ENCODE data around the gene COBL.

COBL gene

DNA sequence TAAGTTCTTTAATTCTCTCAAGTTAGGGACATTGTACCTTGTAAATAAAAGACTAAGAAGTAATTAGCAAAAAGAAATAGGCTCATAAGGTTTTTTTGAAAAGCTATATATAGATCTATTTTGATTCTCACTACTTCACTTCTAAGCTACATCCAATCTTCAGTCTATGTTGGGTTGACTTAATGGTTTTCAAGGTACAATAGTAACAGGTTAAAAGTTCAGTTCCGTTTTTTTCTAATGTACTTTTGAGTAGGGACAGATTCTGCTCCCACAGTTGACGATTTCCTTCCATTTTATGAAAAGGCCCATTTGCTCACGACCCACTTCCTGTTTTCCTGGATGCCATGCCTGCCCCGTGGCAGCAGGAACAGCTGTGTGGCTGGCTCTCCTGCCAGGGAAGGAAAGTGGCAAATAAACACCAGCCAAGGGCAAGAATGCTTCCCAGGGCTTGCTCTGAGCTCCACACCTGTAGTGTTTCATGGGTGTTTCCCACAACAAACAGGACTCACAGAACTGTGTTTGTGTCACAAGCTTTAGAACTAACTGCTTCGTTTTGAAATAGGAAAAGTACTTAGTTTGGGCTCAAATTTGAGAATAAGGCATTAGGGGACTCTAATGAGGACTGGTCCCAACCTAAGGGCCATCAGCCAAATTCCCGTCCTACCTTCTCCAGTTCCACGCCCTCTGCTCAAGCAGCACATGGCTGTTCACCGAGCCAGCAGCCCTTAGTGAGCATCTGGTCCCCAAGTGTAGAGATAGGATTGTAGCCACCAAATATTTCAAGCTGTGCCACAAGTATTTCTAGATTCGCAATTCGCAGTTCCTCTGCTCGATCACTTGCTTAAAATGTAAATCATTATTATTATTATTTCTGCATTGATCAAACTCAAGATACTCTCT, 240.7 kb downstream of the COBL start:
- peak in 1 of 14 donors; percentile 14 for DNase-seq

- DNase-seq, result no peak
Measured at GRCh38 chr7:51073171-51073570, 243.4 kb downstream of the COBL start.

- DNase-seq, result no peak
Measured at GRCh38 chr7:51072281-51072680, 244.3 kb downstream of the COBL start.

DNA sequence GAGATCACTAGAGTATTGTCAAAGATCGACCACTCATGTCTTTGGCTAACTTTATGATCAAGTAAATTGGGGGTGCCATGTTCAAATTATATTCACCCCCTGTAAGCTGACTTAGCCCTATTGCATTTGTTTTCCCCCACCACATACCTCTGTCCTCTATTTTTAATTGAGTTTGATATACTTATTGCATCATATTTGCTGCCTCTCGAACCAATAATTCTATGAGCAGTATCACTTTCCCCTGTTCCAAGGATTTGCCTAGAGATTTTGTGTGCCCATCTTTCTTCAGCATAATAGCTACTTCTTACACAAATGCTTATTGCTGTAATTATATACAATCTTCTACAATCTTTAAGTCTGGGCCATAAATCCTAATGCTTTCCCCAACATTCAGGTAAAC, 245.2 kb downstream of the COBL start:
- DNase-seq, result no peak

- no peak for DNase-seq
Measured at GRCh38 chr7:51070151-51070550, 246.5 kb downstream of the COBL start.

GRCh38 chr7:51069411-51070083, 247.1 kb downstream of the COBL start:
- DNase-seq, result peak in 1 of 14 donors; percentile 26

GRCh38 chr7:51068401-51068800, 248.2 kb downstream of the COBL start:
- DNase-seq, result no peak

DNA sequence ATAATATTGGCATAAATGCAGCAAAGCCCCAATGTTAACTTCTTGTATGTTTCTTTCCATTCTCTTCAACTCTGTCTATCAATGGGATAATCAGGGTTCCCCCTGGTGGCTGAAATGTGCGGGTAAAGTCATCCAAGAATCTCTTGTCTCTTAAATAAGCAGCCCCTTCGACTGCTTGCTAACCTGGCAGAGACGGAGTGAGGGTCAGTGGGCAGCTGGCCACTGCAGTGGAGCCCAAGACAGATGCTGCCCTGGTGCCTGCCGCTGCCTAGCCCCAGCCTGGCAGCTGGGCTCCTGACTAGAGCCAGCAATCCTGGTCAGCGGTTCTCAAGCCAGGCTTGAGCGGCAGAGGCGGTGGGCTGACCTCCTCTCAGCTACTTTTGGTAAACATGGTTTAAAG, 248.9 kb downstream of the COBL start:
- peak in 10 of 14 donors; percentile 18 to 68 (median 43) for DNase-seq

- DNase-seq, result no peak
Measured at GRCh38 chr7:51067258-51067657, 249.4 kb downstream of the COBL start.

DNA sequence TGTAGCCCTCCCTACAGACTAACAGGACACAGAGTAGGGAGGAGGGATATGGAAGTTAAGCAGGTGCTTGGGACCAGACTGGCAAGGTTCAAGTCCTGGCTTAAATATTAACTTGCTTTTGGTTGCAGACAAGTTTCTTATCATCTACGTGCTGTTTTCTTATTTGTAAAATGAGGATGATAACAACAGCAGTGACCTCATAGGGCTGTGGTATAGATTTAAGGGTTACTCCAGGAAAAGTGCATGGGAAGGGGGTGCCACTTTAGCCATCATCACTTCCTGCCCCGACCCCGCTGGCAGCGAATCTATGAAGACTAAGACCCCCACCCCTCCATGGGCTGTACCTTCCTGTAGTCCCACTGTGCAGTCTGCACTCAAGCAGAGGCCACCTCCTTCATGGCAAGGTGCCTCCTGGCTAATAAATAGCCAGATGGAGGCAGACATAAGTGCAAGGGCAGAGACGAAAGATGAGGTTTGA, 250.2 kb downstream of the COBL start:
- DNase-seq, result no peak

DNA sequence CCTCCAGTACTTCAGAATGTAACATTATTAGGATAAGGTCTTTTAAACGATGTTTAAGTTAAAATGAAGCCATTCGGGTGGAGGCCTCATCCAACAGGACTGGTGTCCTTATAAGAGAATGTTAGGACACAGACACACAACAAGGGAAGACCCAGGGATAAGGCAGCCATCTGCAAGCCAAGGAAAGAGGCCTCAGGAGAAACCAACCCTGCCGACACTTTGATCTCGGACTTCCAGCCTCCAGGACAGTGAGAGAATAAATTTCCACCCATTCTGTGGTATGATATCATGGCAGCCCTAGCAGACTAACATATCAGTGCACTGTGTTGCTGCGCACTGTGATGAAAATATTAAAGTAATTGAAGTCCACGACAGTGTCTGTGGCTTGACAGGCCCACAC, 250.8 kb downstream of the COBL start:
- DNase-seq, result no peak

GRCh38 chr7:51064688-51065087, 251.9 kb downstream of the COBL start:
- DNase-seq, result no peak

DNA sequence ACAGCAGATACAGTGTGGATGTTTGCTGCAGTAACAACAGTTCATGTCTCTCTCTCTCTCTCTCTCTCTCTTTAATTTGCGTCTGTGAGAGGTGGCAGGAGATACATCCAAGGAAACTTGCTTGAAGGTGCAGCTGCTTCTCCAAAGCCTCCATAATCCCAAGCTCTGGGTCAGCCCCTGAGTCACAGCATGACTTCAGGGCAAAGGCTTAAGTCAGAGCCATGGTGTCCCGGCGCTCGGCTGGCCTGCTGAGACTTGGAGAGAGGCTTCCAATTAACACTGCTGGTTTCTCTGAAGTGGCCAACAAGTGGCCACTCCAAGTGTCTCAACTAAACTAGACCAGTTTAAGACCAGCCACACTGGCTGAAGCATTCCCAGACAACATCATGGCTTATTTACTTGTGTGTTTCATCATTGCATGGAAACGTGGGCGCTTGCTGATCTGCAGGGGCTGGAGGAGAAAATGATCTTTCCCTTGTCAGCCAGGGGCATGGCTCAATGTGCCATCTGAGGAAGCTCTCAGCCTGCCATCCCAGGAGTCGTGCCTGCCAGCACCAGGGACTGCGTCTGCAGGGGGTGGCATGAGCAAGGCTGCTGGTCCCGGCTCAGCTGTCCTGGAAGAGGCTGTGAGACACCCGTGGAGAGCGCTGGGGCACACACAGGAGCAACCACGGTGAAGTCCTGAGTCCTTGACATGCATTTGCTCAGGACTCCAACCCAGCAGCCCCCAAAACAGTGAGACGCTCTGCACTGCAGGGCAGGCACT, 254.2 kb downstream of the COBL start:
- DNase-seq, result peak in 3 of 14 donors; percentile 13 to 31 (median 27)

GRCh38 chr7:51060536-51060935, 256.1 kb downstream of the COBL start:
- no peak for DNase-seq

DNA sequence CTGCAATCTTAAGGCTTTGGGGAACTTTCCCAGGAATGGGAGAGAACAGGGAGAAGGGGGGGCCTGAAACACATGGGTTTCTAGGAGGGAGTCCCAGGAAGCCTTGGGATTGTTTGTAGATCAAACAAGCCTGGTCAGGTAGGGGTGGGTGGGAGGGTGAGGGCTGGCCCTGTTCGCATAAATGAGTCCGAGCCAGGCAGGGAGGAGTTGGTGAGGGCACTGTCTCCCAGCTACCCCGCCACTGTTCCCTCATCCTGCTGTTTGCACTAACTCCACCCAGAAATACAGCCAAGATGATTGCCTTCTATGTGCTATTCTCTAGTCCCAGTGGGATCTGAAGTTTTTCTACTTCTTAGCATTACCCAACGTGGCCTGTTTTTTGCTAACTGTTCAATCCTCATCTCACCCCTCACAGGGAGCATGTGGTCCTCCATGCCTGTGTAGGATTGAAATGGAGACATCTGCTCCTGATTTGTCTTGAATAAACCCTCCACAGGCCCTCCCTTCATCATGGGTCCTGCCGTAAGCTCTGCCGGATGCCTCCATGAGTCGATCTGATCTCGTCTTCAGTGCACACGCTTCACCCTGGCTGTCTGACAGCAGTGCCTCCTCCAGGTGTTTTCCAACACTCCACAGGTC, 257.0 kb downstream of the COBL start:
- no peak for DNase-seq

- no peak for DNase-seq
Measured at GRCh38 chr7:51058764-51059163, 257.8 kb downstream of the COBL start.

- DNase-seq, result no peak
Measured at GRCh38 chr7:51055039-51055840, 261.4 kb downstream of the COBL start.

DNA sequence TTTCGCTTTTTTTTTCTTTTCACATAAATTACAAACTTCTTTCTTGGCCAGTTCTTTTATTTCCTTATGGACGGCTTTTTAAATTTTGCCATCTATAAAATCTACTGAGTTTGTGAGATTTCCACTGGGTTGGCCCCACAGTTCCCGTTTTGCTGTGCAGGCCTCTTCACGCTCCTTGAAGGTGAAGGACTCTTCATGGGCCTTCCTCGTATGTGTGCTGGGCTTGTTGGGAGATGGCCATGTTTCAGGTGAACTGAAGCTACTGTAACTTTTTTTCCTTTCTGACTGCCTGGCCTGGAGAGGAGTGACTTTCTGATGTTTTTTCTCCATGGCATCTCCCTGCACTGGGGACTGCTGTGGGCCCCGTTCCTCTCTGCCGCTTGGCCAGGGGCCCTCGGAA, 262.4 kb downstream of the COBL start:
- DNase-seq, result no peak

GRCh38 chr7:51053160-51053925, 263.3 kb downstream of the COBL start:
- no peak for DNase-seq

DNA sequence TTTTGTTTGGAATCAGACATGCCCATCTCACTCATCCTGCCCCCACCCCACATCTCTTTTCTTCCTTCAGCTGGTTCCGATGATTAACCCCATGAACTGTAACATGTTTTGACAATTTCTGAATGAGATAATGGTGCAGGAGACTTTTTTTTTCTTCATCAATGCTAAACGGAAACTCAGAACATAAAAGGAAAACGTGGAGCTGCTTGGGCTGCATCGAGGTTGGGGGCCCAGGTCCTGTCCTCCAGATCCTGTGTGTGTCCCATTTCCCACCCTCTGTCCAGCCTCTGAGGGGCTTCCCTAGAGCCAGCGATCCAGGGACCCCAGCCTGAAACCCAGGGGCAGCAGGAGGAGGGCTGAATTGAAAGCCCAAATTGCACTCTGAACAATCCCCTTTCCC, 270.1 kb downstream of the COBL start:
- no peak for DNase-seq

GRCh38 chr7:51046103-51046466, 270.5 kb downstream of the COBL start:
- DNase-seq, result no peak

Measured in C1 segment of cervical spinal cord (tissue), 14 donors.